Natural killer cell (primary cell): ENCODE results near the gene FBRS. TPM values are rescaled to one million over a fixed set of nuclear protein-coding genes. Genes with fewer than 3 reads are reported as not detected.

ENCODE experiments used
- ATAC-seq, 3 donors: fragments of 150-1000 bp in 2 of 3; fragments of 200-7000 bp in 1 of 3; cut with Tn5 transposase; 1 replicate in 1 of 3; 2 replicates in 2 of 3; pipeline ENCODE4 v1.10.0; 2021; ENCODE audit warnings: mild to moderate bottlenecking in 2 of 3, moderate library complexity in 2 of 3
- DNase-seq, 2 donors: peaks; one replicate each; pipeline versions ENCODE4 v3.0.0 to v3.0.0-alpha.2; 2013 to 2021; ENCODE audit warnings: mixed read lengths in 1 of 2
- H3K27ac ChIP-seq: one replicate; pipeline ENCODE4 v1.5.1; 2013; ENCODE audit warnings: mild to moderate bottlenecking, low read length
- H3K27me3 ChIP-seq: one replicate; pipeline ENCODE4 v1.6.1; 2013; ENCODE audit warnings: low read length; ENCODE audit not compliant: control insufficient read depth, insufficient read depth
- H3K36me3 ChIP-seq: one replicate; pipeline ENCODE4 v1.6.1; 2013; ENCODE audit warnings: low read length; ENCODE audit not compliant: control insufficient read depth, insufficient read depth
- H3K4me1 ChIP-seq: one replicate; pipeline ENCODE4 v1.6.1; 2013; ENCODE audit warnings: low read length; ENCODE audit not compliant: control insufficient read depth, insufficient read depth
- H3K4me3 ChIP-seq: one replicate; pipeline ENCODE4 v1.5.1; 2013; ENCODE audit warnings: low read length
- H3K9me3 ChIP-seq: one replicate; pipeline ENCODE4 v1.6.1; 2013; ENCODE audit warnings: low read length; ENCODE audit not compliant: control insufficient read depth, insufficient read depth
- H3K27ac Mint-ChIP-seq, 2 donors: one replicate each; pipeline ENCODE4 v1.8.0; 2022; ENCODE audit warnings: mild to moderate bottlenecking in 2 of 2, mixed read lengths in 2 of 2, moderate library complexity in 1 of 2
- H3K27me3 Mint-ChIP-seq, 2 donors: one replicate each; pipeline ENCODE4 v1.8.0; 2022; ENCODE audit warnings: low read depth in 2 of 2, mixed read lengths in 2 of 2
- H3K36me3 Mint-ChIP-seq: one replicate; pipeline ENCODE4 v1.8.0; 2022; ENCODE audit warnings: mixed read lengths
- H3K4me1 Mint-ChIP-seq, 2 donors: one replicate each; pipeline ENCODE4 v1.8.0; 2022; ENCODE audit warnings: mixed read lengths in 2 of 2
- H3K4me3 Mint-ChIP-seq: one replicate; pipeline ENCODE4 v1.8.0; 2022; ENCODE audit warnings: mild to moderate bottlenecking, moderate library complexity, mixed read lengths
- H3K9me3 Mint-ChIP-seq, 2 donors: one replicate each; pipeline ENCODE4 v1.8.0; 2022; ENCODE audit warnings: mixed read lengths in 2 of 2
- WGBS: methylation state at CpG from one replicate; pipeline ENCODE4 v1.1.7; 2013; ENCODE audit warnings: missing lambda C conversion rate; ENCODE audit not compliant: insufficient coverage; 5-methylcytosine and 5-hydroxymethylcytosine counted together
- intact Hi-C: fragments of 100-400 bp; cut with micrococcal nuclease; formaldehyde crosslinking; loops from one replicate; pipeline ENCODE4 v1.14.2; 2022
- total RNA-seq, 4 donors: library from RNA; stranded (reverse); fragments of 120-200 nt in 1 of 4; gene quantifications; one replicate each; pipeline versions ENCODE4 v1.2.3 to v1.2.4, GENCODE V29; 2013 to 2022
- TF ChIP-seq, protein P1 (sequence below): fragments of 200-600 bp; IDR thresholded peaks from one replicate; pipeline ENCODE4 v1.8.0; 2022; ENCODE audit warnings: antibody characterized with exemption

FBRS gene
- total RNA-seq, 3 donors from 2014 or later (not counting 1 experiment from before 2014, with no cell fraction given): 158 to 182 (median 172) TPM

DNA sequence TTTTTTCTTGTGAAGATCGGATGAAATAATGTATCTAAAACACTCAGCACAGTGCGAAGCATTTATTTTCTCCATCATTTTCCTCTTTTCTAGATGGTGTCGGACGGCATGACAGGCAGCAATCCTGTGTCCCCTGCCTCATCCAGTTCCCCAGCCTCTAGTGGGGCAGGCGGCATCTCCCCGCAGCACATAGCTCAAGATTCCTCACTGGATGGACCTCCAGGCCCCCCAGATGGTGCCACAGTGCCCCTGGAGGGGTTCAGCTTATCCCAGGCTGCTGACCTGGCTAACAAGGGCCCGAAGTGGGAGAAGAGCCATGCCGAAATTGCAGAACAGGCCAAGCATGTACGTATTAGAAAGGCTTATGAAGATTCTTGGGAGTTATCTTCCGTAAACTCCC, 45.7 kb downstream of the FBRS start:
- Mint-ChIP-seq H3K4me1 (peaks cover 20 to 22% of the 10 kb centered on the region in 2 donors), H3K36me3 (peaks cover 15% of the 10 kb centered on the region), H3K27ac (no peak overlapping the region), H3K27me3 (no peaks in the 10 kb centered on the region), H3K4me3 (no peak overlapping the region), H3K9me3 (no peaks in the 10 kb centered on the region)
- peaks cover 11% of the 10 kb centered on the region for H3K4me1 ChIP-seq
- peaks cover 77% of the 10 kb centered on the region for H3K36me3 ChIP-seq
- no peak overlapping the region for H3K27ac ChIP-seq
- intact Hi-C loops: no loop called here
- H3K27me3 ChIP-seq: no peaks in the 10 kb centered on the region
- no peaks in the 10 kb centered on the region for H3K9me3 ChIP-seq
- H3K4me3 ChIP-seq: no peak overlapping the region
- 96% methylated on average over 10 of the region's 10 CpGs for WGBS
- DNase-seq (no peak), ATAC-seq (no peak)
- TF ChIP-seq, protein P1, sequence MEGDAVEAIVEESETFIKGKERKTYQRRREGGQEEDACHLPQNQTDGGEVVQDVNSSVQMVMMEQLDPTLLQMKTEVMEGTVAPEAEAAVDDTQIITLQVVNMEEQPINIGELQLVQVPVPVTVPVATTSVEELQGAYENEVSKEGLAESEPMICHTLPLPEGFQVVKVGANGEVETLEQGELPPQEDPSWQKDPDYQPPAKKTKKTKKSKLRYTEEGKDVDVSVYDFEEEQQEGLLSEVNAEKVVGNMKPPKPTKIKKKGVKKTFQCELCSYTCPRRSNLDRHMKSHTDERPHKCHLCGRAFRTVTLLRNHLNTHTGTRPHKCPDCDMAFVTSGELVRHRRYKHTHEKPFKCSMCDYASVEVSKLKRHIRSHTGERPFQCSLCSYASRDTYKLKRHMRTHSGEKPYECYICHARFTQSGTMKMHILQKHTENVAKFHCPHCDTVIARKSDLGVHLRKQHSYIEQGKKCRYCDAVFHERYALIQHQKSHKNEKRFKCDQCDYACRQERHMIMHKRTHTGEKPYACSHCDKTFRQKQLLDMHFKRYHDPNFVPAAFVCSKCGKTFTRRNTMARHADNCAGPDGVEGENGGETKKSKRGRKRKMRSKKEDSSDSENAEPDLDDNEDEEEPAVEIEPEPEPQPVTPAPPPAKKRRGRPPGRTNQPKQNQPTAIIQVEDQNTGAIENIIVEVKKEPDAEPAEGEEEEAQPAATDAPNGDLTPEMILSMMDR: no peak

DNA sequence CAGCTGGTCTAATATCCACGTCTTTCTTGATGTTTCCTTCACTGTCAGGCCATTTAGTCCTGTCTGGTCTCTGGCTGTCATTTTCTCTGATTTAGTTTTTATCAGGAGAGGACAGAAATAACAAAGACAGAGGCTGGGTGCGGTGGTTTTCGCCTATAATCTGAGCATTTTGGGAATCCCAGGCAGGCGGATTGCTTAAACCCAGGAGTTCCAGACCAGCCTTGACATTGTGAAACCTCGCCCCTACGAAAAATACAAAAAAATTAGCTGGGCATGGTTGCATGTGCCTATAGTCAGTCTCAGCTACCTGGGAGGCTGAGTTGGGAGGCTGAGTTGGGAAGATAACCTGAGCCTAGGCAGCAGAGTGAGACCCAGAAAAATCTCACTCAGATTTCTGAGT, 47.8 kb downstream of the FBRS start:
- TF ChIP-seq, protein P1: no peak

DNA sequence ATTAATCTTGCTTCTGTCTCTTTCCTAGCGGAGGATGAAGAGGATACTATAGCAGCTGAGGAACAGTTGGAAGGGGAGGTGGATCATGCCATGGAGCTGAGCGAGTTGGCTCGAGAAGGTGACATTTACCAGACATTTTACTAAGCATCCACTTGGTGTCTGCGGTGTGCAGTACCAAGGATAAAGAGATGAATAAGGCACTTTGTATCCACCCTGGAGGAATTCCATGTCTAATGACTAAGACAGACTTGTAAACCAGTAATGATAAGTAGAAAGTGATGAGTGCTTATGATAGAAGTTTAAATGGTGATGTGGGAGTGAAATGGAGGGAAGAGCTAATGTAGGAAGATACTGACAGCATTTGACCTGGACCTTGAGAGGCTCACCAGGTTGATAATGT, 52.7 kb downstream of the FBRS start:
- DNase-seq (no peak), ATAC-seq (no peak)
- Histone ChIP-seq H3K36me3 (peaks cover 81% of the 10 kb centered on the region), H3K27ac (no peak overlapping the region), H3K27me3 (no peaks in the 10 kb centered on the region), H3K4me1 (peaks cover 12% of the 10 kb centered on the region), H3K4me3 (no peak overlapping the region), H3K9me3 (no peaks in the 10 kb centered on the region)
- 95% methylated on average over 4 of the region's 4 CpGs for WGBS
- H3K36me3 Mint-ChIP-seq: peaks cover 62% of the 10 kb centered on the region
- peaks cover 0 to 2% of the 10 kb centered on the region in 2 donors for H3K9me3 Mint-ChIP-seq
- peak overlapping the region; percentile 62 to 74 for H3K27ac Mint-ChIP-seq
- no peaks in the 10 kb centered on the region for H3K27me3 Mint-ChIP-seq
- TF ChIP-seq, protein P1: no peak
- intact Hi-C loops: loop anchor here (10.0 kb wide), 1 partner anchor 54 kb away; the partner anchor contains the start of genes CFAP119 and RNF40
- H3K4me3 Mint-ChIP-seq: no peak overlapping the region
- H3K4me1 Mint-ChIP-seq: peaks cover 17 to 28% of the 10 kb centered on the region in 2 donors

More for the DNA sequence above, 47.8 kb downstream of the FBRS start:
- no peak for ATAC-seq
- Histone ChIP-seq H3K4me3 (no peak overlapping the region), H3K27me3 (no peaks in the 10 kb centered on the region), H3K4me1 (no peaks in the 10 kb centered on the region), H3K27ac (no peak overlapping the region), H3K9me3 (no peaks in the 10 kb centered on the region), H3K36me3 (peaks cover 89% of the 10 kb centered on the region)
- no peaks in the 10 kb centered on the region for H3K27me3 Mint-ChIP-seq
- intact Hi-C loops: no loop called here
- no peaks in the 10 kb centered on the region for H3K9me3 Mint-ChIP-seq
- WGBS: 97% methylated on average over 6 of the region's 6 CpGs
- peaks cover 3 to 4% of the 10 kb centered on the region in 2 donors for H3K4me1 Mint-ChIP-seq
- no peak overlapping the region for H3K4me3 Mint-ChIP-seq
- DNase-seq: no peak
- peaks cover 34% of the 10 kb centered on the region for H3K36me3 Mint-ChIP-seq
- H3K27ac Mint-ChIP-seq: no peak overlapping the region

DNA sequence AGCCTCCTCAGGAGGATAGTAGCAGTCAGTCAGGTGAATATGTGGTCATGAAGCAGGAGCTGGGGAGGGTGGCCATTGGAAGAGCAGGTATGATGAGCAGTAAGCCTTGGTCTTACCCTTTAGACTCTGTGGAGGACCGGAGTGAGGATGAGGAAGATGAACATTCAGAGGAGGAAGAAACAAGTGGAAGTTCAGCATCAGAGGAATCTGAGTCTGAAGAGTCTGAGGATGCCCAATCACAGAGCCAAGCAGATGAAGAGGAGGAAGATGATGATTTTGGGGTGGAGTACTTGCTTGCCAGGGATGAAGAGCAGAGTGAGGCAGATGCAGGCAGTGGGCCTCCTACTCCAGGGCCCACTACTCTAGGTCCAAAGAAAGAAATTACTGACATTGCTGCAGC, 53.5 kb downstream of the FBRS start:
- 94% methylated on average over 1 of the region's 1 CpG for WGBS
- TF ChIP-seq, protein P1: no peak
- Histone ChIP-seq H3K27ac (no peak overlapping the region), H3K4me1 (peaks cover 14% of the 10 kb centered on the region), H3K27me3 (no peaks in the 10 kb centered on the region), H3K9me3 (no peaks in the 10 kb centered on the region), H3K4me3 (no peak overlapping the region), H3K36me3 (peaks cover 81% of the 10 kb centered on the region)
- H3K9me3 Mint-ChIP-seq: peaks cover 0 to 2% of the 10 kb centered on the region in 2 donors
- no peak overlapping the region for H3K4me3 Mint-ChIP-seq
- intact Hi-C loops: loop anchor here (10.0 kb wide), 1 partner anchor 53 kb away; the partner anchor contains the start of genes CFAP119 and RNF40
- H3K27ac Mint-ChIP-seq: peak overlapping the region; percentile 8 to 54
- peaks cover 66% of the 10 kb centered on the region for H3K36me3 Mint-ChIP-seq
- H3K27me3 Mint-ChIP-seq: no peaks in the 10 kb centered on the region
- DNase-seq (no peak), ATAC-seq (no peak)
- H3K4me1 Mint-ChIP-seq: peaks cover 24 to 35% of the 10 kb centered on the region in 2 donors
